ENCODE measurements around the gene C1S. TPM values are rescaled to one million over a fixed set of nuclear protein-coding genes. Genes with fewer than 3 reads are reported as not detected.
A peak's percentile ranks its signal among the peaks of the same experiment; 100 is the strongest.

The C1S gene
- total and polyA plus RNA-seq, 10 donors, result 102 to 451 (median 257) TPM

DNA sequence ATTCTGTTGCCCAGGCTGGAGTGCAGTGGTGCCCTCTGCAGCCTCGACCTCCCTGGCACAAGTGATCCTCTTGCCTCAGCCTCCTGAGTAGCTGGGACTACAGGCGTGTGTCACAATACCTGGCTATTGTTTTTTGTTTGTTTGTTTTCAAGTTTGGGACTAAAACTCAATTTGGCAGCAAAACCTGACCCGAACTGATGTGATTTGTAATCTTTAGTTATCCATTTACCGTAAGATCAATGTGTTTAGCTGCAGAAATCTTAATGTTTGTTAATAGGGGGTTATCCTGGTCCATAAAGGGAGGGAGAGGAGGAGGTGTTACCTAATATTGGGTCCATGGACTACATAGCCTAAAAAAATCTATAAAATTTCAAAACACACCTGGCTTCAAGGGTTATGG, 738 bp upstream of the C1S start:
- 79 to 94% (median 89%) methylated on average over 4 of the region's 4 CpGs for WGBS, 5 donors
- intact Hi-C loops (cut with DNase I; ENCODE audit: low total_unique reads), result no loop called here
- Histone ChIP-seq H3K27me3 (replicated peaks in 1 of 7) (peaks cover 0 to 7% (median 0%) of the 10 kb centered on the region in 7 donors), H3K9me3 (no peaks in the 10 kb centered on the region), H3K4me3 (no peak overlapping the region), H3K36me3 (peaks cover 0 to 2% (median 0%) of the 10 kb centered on the region in 6 donors), H3K27ac (peak overlapping the region in 6 of 8 donors; percentile 32 to 81 (median 71)), H3K4me1 (peaks cover 0 to 21% (median 6%) of the 10 kb centered on the region in 6 donors)
- TF ChIP-seq POLR2AphosphoS5 (IDR thresholded peaks at IDR 0.05), result no peak
- no peak for TF ChIP-seq POLR2A (IDR thresholded peaks at IDR 0.05)
- TF ChIP-seq, protein P1, sequence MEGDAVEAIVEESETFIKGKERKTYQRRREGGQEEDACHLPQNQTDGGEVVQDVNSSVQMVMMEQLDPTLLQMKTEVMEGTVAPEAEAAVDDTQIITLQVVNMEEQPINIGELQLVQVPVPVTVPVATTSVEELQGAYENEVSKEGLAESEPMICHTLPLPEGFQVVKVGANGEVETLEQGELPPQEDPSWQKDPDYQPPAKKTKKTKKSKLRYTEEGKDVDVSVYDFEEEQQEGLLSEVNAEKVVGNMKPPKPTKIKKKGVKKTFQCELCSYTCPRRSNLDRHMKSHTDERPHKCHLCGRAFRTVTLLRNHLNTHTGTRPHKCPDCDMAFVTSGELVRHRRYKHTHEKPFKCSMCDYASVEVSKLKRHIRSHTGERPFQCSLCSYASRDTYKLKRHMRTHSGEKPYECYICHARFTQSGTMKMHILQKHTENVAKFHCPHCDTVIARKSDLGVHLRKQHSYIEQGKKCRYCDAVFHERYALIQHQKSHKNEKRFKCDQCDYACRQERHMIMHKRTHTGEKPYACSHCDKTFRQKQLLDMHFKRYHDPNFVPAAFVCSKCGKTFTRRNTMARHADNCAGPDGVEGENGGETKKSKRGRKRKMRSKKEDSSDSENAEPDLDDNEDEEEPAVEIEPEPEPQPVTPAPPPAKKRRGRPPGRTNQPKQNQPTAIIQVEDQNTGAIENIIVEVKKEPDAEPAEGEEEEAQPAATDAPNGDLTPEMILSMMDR (IDR thresholded peaks at IDR 0.05 in 8 of 11, conservative IDR thresholded peaks at IDR 0.05 in 3 of 11), result no peak
- DNase-seq, result no peak

DNA sequence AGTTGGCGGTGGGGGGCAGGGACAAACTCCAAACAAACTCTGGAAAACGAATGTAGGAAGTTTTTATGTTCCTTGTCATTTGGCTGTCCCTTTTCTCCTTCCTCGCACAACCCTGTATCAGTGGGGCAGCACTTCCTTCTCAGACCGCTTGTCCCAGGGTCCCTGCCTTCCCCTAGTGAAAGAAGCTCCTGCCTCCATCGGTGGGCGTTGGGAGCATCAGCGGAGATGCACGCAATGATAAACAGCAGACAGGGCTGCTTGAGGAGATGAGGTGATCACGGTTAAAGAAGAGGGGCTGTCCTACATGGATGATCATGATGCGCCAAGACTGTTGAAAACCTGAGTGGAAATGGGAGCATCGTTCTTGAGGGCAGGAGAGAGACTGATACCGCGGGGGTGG, 620 bp downstream of the C1S start:
- Histone ChIP-seq H3K27me3 (replicated peaks in 1 of 7) (peaks cover 0 to 5% (median 0%) of the 10 kb centered on the region in 7 donors), H3K4me3 (peak overlapping the region in 7 of 8 donors; percentile 5 to 57 (median 24)), H3K9me3 (no peaks in the 10 kb centered on the region), H3K36me3 (peaks cover 0 to 15% (median 0%) of the 10 kb centered on the region in 6 donors), H3K27ac (peak overlapping the region; percentile 35 to 81 (median 73)), H3K4me1 (peaks cover 0 to 24% (median 6%) of the 10 kb centered on the region in 6 donors)
- intact Hi-C loops (cut with DNase I; ENCODE audit: low total_unique reads), result no loop called here
- TF ChIP-seq POLR2AphosphoS5 (IDR thresholded peaks at IDR 0.05), result no peak
- WGBS, 5 donors, result 61 to 83% (median 74%) methylated on average over 13 of the region's 13 CpGs
- no peak for DNase-seq

DNA sequence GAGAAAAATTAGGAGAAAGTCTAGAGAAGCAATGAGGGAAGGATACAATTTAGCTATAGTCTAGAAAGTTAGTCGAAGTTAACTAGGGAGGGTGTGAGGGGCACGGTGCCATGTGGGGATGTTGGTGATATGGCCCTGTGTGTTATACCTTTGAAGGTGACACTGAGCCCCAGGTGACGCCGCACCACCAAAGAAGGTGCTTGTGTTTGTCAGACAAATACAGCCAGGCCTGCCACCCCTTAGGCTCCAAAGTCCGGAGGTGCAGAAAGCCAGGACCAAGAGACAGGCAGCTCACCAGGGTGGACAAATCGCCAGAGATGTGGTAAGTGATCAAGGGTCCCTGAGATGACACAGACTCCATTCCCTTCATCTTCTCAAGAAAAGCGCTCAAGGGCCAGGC, 1.1 kb downstream of the C1S start:
- Histone ChIP-seq H3K4me3 (peak overlapping the region in 7 of 8 donors; percentile 5 to 57 (median 24)), H3K27ac (peak overlapping the region in 7 of 8 donors; percentile 64 to 81 (median 75)), H3K4me1 (peaks cover 0 to 24% (median 6%) of the 10 kb centered on the region in 6 donors), H3K27me3 (replicated peaks in 1 of 7) (peaks cover 0 to 5% (median 0%) of the 10 kb centered on the region in 7 donors), H3K9me3 (no peaks in the 10 kb centered on the region), H3K36me3 (peaks cover 0 to 20% (median 0%) of the 10 kb centered on the region in 6 donors)
- 83 to 93% (median 88%) methylated on average over 7 of the region's 7 CpGs for WGBS, 5 donors
- no peak for DNase-seq
- TF ChIP-seq, protein P1 (IDR thresholded peaks at IDR 0.05 in 8 of 11, conservative IDR thresholded peaks at IDR 0.05 in 3 of 11), result no peak
- no peak for TF ChIP-seq POLR2AphosphoS5 (IDR thresholded peaks at IDR 0.05)
- TF ChIP-seq POLR2A (IDR thresholded peaks at IDR 0.05), result no peak
- intact Hi-C loops (cut with DNase I; ENCODE audit: low total_unique reads), result no loop called here

DNA sequence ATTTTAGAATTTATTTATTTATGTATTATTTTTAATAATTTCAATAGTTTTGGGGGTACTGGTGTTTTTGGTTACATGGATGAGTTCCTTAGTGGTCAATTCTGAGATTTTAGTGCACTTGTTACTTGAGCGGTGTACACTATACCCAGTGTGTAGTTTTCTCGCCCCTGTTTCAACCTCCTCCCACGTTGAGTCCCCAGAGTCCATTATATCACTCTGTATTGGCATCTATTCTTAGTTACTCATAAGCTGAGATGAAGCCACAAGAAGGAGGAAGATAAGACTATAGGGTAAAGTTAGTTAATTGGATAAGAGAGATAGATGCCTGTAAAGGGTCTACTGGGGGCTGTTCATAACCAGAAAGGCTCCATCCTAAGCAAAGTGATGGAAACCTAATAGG, 4.0 kb downstream of the C1S start:
- Histone ChIP-seq H3K4me1 (peaks cover 0 to 23% (median 7%) of the 10 kb centered on the region in 6 donors), H3K27ac (no peak overlapping the region), H3K9me3 (no peaks in the 10 kb centered on the region), H3K27me3 (replicated peaks in 1 of 7) (peaks cover 0 to 5% (median 0%) of the 10 kb centered on the region in 7 donors), H3K4me3 (no peak overlapping the region), H3K36me3 (peaks cover 0 to 41% (median 0%) of the 10 kb centered on the region in 6 donors)
- WGBS, 5 donors, result 63 to 79% (median 77%) methylated on average over 3 of the region's 3 CpGs
- intact Hi-C loops (cut with DNase I; ENCODE audit: low total_unique reads), result no loop called here
- no peak for DNase-seq
- no peak for TF ChIP-seq POLR2A (IDR thresholded peaks at IDR 0.05)
- TF ChIP-seq, protein P1 (IDR thresholded peaks at IDR 0.05 in 8 of 11, conservative IDR thresholded peaks at IDR 0.05 in 3 of 11), result no peak
- no peak for TF ChIP-seq POLR2AphosphoS5 (IDR thresholded peaks at IDR 0.05)

All from spleen (tissue), 11 donors.